ENCODE data around the gene LMO2.

Gene LMO2

GRCh38 chr11:33885338-33886005 lies 6.4 kb downstream of the LMO2 start:
- no peak for DNase-seq

- DNase-seq, result no peak
These were observed 7.3 kb downstream of the LMO2 start for GRCh38 chr11:33884601-33885000.

- no peak for DNase-seq
These were observed 7.8 kb downstream of the LMO2 start for GRCh38 chr11:33884035-33884434.

GRCh38 chr11:33881651-33882503 lies 10.0 kb downstream of the LMO2 start:
- DNase-seq, result no peak

GRCh38 chr11:33880979-33881378 lies 10.9 kb downstream of the LMO2 start:
- no peak for DNase-seq

- no peak for DNase-seq
These were observed 12.5 kb downstream of the LMO2 start for GRCh38 chr11:33879375-33879774.

- no peak for DNase-seq
These were observed 14.8 kb downstream of the LMO2 start for GRCh38 chr11:33877038-33877437.

GRCh38 chr11:33875621-33876294 lies 16.1 kb downstream of the LMO2 start:
- no peak for DNase-seq

GRCh38 chr11:33874910-33875490 lies 16.9 kb downstream of the LMO2 start:
- no peak for DNase-seq

GRCh38 chr11:33874433-33874832 lies 17.4 kb downstream of the LMO2 start:
- DNase-seq, result no peak

GRCh38 chr11:33869481-33870422 lies 22.1 kb downstream of the LMO2 start:
- peak; percentile 60 for DNase-seq

GRCh38 chr11:33868647-33869461 lies 23.0 kb downstream of the LMO2 start:
- no peak for DNase-seq

GRCh38 chr11:33867996-33868646 lies 23.8 kb downstream of the LMO2 start:
- DNase-seq, result no peak

GRCh38 chr11:33867561-33867960 lies 24.3 kb downstream of the LMO2 start:
- DNase-seq, result no peak

- no peak for DNase-seq
These were observed 24.9 kb downstream of the LMO2 start for GRCh38 chr11:33866936-33867335.

GRCh38 chr11:33864479-33864878 lies 27.4 kb downstream of the LMO2 start:
- no peak for DNase-seq

- no peak for DNase-seq
These were observed 28.3 kb downstream of the LMO2 start for GRCh38 chr11:33863418-33864172.

GRCh38 chr11:33861941-33862589 lies 29.8 kb downstream of the LMO2 start:
- no peak for DNase-seq

- no peak for DNase-seq
These were observed 30.5 kb downstream of the LMO2 start for GRCh38 chr11:33861386-33861785.

Measured in NCI-H1105 treated with DMSO at 0.1 percent for 48 hours (cell line).